GM13977 (cell line): ENCODE data around the gene ZNF138.

Experiments used
- DNase-seq: peaks from one replicate; pipeline ENCODE4 v3.0.0; 2012; ENCODE audit warnings: low spot score
- CTCF ChIP-seq: IDR thresholded peaks from 2 replicates; pipeline ENCODE4 v1.5.1; 2012; ENCODE audit warnings: mild to moderate bottlenecking, control low read depth; ENCODE audit not compliant: insufficient read depth; ENCODE audit errors: extremely low read depth, missing control alignments
- in situ Hi-C: fragments of 300-500 bp; cut with MboI; formaldehyde crosslinking; loops from one replicate; pipeline ENCODE4 v1.12.0; 2022; ENCODE audit warnings: low sequenced_read_pairs, low pct_unique_long_range_greater_than_20kb, mixed read lengths, inconsistent platforms; ENCODE audit not compliant: unreplicated experiment

The ZNF138 gene

GRCh38 chr7:64794171-64794844, at the start of gene ZNF138:
Gene ZNF138, plus strand, starts transcription at chr7:64794428. Its CDS starts 141 bp downstream, at chr7:64794569.
- DNase-seq, result peak; percentile 93
- in situ Hi-C loops, result no loop called here
- no peak for TF ChIP-seq CTCF

GRCh38 chr7:64744680-64745079, 49.5 kb upstream of the ZNF138 start:
- TF ChIP-seq CTCF, result no peak
- in situ Hi-C loops, result no loop called here
- DNase-seq, result no peak

- no peak for TF ChIP-seq CTCF
- DNase-seq, result no peak
- in situ Hi-C loops, result no loop called here
Observed at GRCh38 chr7:64747802-64748201, 46.4 kb upstream of the ZNF138 start.

GRCh38 chr7:64753032-64753431, 41.2 kb upstream of the ZNF138 start:
- in situ Hi-C loops, result no loop called here
- TF ChIP-seq CTCF, result no peak
- no peak for DNase-seq

- no peak for TF ChIP-seq CTCF
- in situ Hi-C loops, result no loop called here
- DNase-seq, result no peak
Observed at GRCh38 chr7:64755865-64756264, 38.4 kb upstream of the ZNF138 start.

- no peak for TF ChIP-seq CTCF
- in situ Hi-C loops, result no loop called here
- no peak for DNase-seq
Observed at GRCh38 chr7:64758151-64758550, 36.1 kb upstream of the ZNF138 start.

- no peak for DNase-seq
- no peak for TF ChIP-seq CTCF
- in situ Hi-C loops, result no loop called here
Observed at GRCh38 chr7:64768824-64769223, 25.4 kb upstream of the ZNF138 start.
